ENCODE results near the gene COIL.

- TF ChIP-seq POLR2A (IDR thresholded peaks at IDR 0.05) (no peak), CTCF (IDR thresholded peaks at IDR 0.05) (no peak), POLR2AphosphoS5 (IDR thresholded peaks at IDR 0.05) (no peak), EP300 (IDR thresholded peaks at IDR 0.05) (no peak)
Observed at GRCh38 chr17:56902348-56902747, 58.5 kb downstream of the COIL start.
